Panc1 (cell line): Measurements from ENCODE around the gene TRPM1.

ENCODE experiments used
- POLR2AphosphoS5 ChIP-seq: IDR thresholded peaks from 2 replicates; pipeline ENCODE4 v1.6.1; 2012; ENCODE audit warnings: mild to moderate bottlenecking, low read depth, low read length, moderate library complexity
- SIN3A ChIP-seq: IDR thresholded peaks from 2 replicates; pipeline ENCODE4 v1.6.1; 2012; ENCODE audit warnings: low read depth, mild to moderate bottlenecking, low read length, moderate library complexity, borderline replicate concordance; ENCODE audit not compliant: insufficient read depth
- TCF7L2 ChIP-seq: IDR thresholded peaks from 2 replicates; pipeline ENCODE4 v1.6.1; 2011; ENCODE audit warnings: mild to moderate bottlenecking, low read depth, low read length, inconsistent platforms
- TF ChIP-seq, protein P1 (sequence below): fragments of 450-650 bp; IDR thresholded peaks from 2 replicates; pipeline ENCODE4 v1.5.1; 2017; ENCODE audit warnings: mild to moderate bottlenecking

DNA sequence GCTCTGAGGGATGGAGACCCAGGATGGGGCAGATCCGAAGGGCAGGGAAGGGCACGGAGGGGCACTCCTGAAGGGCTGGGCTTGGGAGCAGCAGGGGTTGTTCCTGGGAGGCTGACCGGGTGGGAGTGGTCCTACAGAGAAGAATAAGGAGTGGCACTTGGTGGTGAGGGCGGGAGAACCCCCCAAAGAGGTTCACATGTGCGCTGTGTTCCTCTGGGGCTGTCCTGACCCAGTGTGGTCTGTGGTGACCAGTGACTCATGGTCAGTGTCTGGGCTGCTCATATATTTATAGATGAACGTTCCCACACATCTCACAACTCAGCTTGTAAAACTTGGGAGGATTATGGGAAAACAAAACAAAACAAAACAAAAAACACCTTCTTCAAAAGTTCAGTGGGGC lies 10.0 kb downstream of the TRPM1 start:
- TF ChIP-seq, protein P1, sequence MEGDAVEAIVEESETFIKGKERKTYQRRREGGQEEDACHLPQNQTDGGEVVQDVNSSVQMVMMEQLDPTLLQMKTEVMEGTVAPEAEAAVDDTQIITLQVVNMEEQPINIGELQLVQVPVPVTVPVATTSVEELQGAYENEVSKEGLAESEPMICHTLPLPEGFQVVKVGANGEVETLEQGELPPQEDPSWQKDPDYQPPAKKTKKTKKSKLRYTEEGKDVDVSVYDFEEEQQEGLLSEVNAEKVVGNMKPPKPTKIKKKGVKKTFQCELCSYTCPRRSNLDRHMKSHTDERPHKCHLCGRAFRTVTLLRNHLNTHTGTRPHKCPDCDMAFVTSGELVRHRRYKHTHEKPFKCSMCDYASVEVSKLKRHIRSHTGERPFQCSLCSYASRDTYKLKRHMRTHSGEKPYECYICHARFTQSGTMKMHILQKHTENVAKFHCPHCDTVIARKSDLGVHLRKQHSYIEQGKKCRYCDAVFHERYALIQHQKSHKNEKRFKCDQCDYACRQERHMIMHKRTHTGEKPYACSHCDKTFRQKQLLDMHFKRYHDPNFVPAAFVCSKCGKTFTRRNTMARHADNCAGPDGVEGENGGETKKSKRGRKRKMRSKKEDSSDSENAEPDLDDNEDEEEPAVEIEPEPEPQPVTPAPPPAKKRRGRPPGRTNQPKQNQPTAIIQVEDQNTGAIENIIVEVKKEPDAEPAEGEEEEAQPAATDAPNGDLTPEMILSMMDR, result no peak
- no peak for TF ChIP-seq SIN3A
- no peak for TF ChIP-seq POLR2AphosphoS5
- no peak for TF ChIP-seq TCF7L2
